Smooth muscle cell (in vitro differentiated cells): ENCODE results near the gene ADAM12. TPM values are rescaled to one million over a fixed set of nuclear protein-coding genes. Genes with fewer than 3 reads are reported as not detected.

Experiments
- DNase-seq: peaks from one replicate; lab custom pipeline; 2025; ENCODE audit not compliant: unreplicated experiment; lab: John Stamatoyannopoulos, UW
- H2AFZ ChIP-seq: fragments of 200-600 bp; sonication (generic); 2 replicates; pipeline ENCODE4 v1.6.0; 2016; ENCODE audit warnings: antibody characterized with exemption, low read depth, mild to moderate bottlenecking
- H3F3A ChIP-seq: fragments of 200-600 bp; sonication (generic); 2 replicates; pipeline ENCODE4 v1.6.0; 2017; ENCODE audit warnings: antibody characterized with exemption, low read depth
- H3K27ac ChIP-seq: fragments of 200-600 bp; sonication (generic); 2 replicates; pipeline ENCODE4 v1.5.1; 2016; ENCODE audit warnings: low read depth, mild to moderate bottlenecking
- H3K27me3 ChIP-seq: fragments of 200-600 bp; sonication (generic); 2 replicates; pipeline ENCODE4 v1.6.1; 2016; ENCODE audit warnings: low read depth, mild to moderate bottlenecking
- H3K36me3 ChIP-seq: fragments of 200-600 bp; sonication (generic); 2 replicates; pipeline ENCODE4 v1.5.1; 2016; ENCODE audit warnings: low read depth
- H3K4me1 ChIP-seq: fragments of 200-600 bp; sonication (generic); 2 replicates; pipeline ENCODE4 v1.5.1; 2016; ENCODE audit warnings: low read depth
- H3K4me2 ChIP-seq: fragments of 200-600 bp; sonication (generic); 2 replicates; pipeline ENCODE4 v1.6.0; 2016; ENCODE audit warnings: mild to moderate bottlenecking
- H3K4me3 ChIP-seq: fragments of 200-600 bp; sonication (generic); 2 replicates; pipeline ENCODE4 v1.5.1; 2016; ENCODE audit warnings: mild to moderate bottlenecking
- H3K79me2 ChIP-seq: fragments of 200-600 bp; sonication (generic); 2 replicates; pipeline ENCODE4 v1.6.0; 2016; ENCODE audit warnings: low read depth, mild to moderate bottlenecking
- H3K9ac ChIP-seq: fragments of 200-600 bp; sonication (generic); 2 replicates; pipeline ENCODE4 v1.6.0; 2016; ENCODE audit warnings: low read depth
- H3K9me3 ChIP-seq: fragments of 200-600 bp; sonication (generic); replicated peaks from 2 replicates; pipeline ENCODE4 v1.5.1; 2016; ENCODE audit warnings: low read depth
- H4K20me1 ChIP-seq: fragments of 200-600 bp; sonication (generic); 2 replicates; pipeline ENCODE4 v1.6.0; 2016; ENCODE audit warnings: low read depth
- CTCF ChIP-seq: fragments of 200-600 bp; sonication (generic); IDR thresholded peaks from 2 replicates; pipeline ENCODE4 v1.5.1; 2017; ENCODE audit warnings: borderline replicate concordance, mild to moderate bottlenecking, antibody characterized with exemption; ENCODE audit not compliant: insufficient read depth, poor library complexity, severe bottlenecking
- WGBS: methylation state at CpG from one replicate; pipeline ENCODE4 v1.1.7; 2016; ENCODE audit warnings: low lambda C conversion rate; 5-methylcytosine and 5-hydroxymethylcytosine counted together
- polyA plus RNA-seq: library from polyadenylated mRNA; unstranded; fragments of >200 nt; fragmentation: Nextera tagmentation; extraction: Ambion mirVana; gene quantifications from 2 replicates; pipeline ENCODE4 v1.2.1, GENCODE V29; 2016
- total RNA-seq: library from RNA; depleted of rRNA; stranded (reverse); fragments of >200 nt; gene quantifications from 2 replicates; pipeline ENCODE4 v1.2.3, GENCODE V29; 2014

The ADAM12 gene
- total and polyA plus RNA-seq, 2 experiments from 2014 or later, result 40.0 to 54.3 TPM

- H3K4me2 ChIP-seq, result no peak overlapping the region
- no peak overlapping the region for H3K9ac ChIP-seq
- 53% methylated on average over 3 of the region's 3 CpGs for WGBS
- no peaks in the 10 kb centered on the region for H4K20me1 ChIP-seq
- TF ChIP-seq CTCF, result no peak
- H3K4me1 ChIP-seq, result no peaks in the 10 kb centered on the region
- DNase-seq, result no peak
- no peaks in the 10 kb centered on the region for H3K27me3 ChIP-seq
- H2AFZ ChIP-seq, result no peak overlapping the region
- peaks cover 29% of the 10 kb centered on the region for H3K79me2 ChIP-seq
- H3K36me3 ChIP-seq, result no peaks in the 10 kb centered on the region
- peaks cover 3% of the 10 kb centered on the region for H3F3A ChIP-seq
- H3K9me3 ChIP-seq, result no peaks in the 10 kb centered on the region
- H3K27ac ChIP-seq, result no peak overlapping the region
- no peak overlapping the region for H3K4me3 ChIP-seq
Observed at GRCh38 chr10:126309228-126309883, 78.9 kb downstream of the ADAM12 start.

- peaks cover 3% of the 10 kb centered on the region for H3F3A ChIP-seq
- no peaks in the 10 kb centered on the region for H3K27me3 ChIP-seq
- H3K4me2 ChIP-seq, result peak overlapping the region; percentile 38
- H3K27ac ChIP-seq, result no peak overlapping the region
- H3K9me3 ChIP-seq, result no peaks in the 10 kb centered on the region
- no peak for DNase-seq
- H2AFZ ChIP-seq, result no peak overlapping the region
- peak; percentile 9 for TF ChIP-seq CTCF
- H3K79me2 ChIP-seq, result peaks cover 55% of the 10 kb centered on the region
- no peak overlapping the region for H3K4me3 ChIP-seq
- 74% methylated on average over 6 of the region's 6 CpGs for whole genome bisulfite sequencing
- peaks cover 19% of the 10 kb centered on the region for H3K4me1 ChIP-seq
- H4K20me1 ChIP-seq, result no peaks in the 10 kb centered on the region
- H3K36me3 ChIP-seq, result no peaks in the 10 kb centered on the region
- no peak overlapping the region for H3K9ac ChIP-seq
Observed at GRCh38 chr10:126302826-126303665, 85.2 kb downstream of the ADAM12 start.

- 70% methylated on average over 3 of the region's 3 CpGs for WGBS
- TF ChIP-seq CTCF, result no peak
- Histone ChIP-seq H3K36me3 (no peaks in the 10 kb centered on the region), H4K20me1 (no peaks in the 10 kb centered on the region), H3K4me1 (peaks cover 19% of the 10 kb centered on the region), H3K79me2 (peaks cover 54% of the 10 kb centered on the region), H3K4me2 (peak overlapping the region; percentile 38), H3K9ac (no peak overlapping the region), H3K9me3 (no peaks in the 10 kb centered on the region), H2AFZ (no peak overlapping the region), H3F3A (peaks cover 3% of the 10 kb centered on the region), H3K27ac (no peak overlapping the region), H3K27me3 (no peaks in the 10 kb centered on the region), H3K4me3 (no peak overlapping the region)
- DNase-seq, result no peak
Observed at GRCh38 chr10:126302476-126302756, 85.9 kb downstream of the ADAM12 start.
